Stimulated activated CD4-positive, alpha-beta T cell treated with anti-CD3 and anti-CD28 coated beads, Interleukin-1b, Interleukin-23, amount 100 ng/mL, for 24 hours (primary cell): ENCODE data around the gene SLC2A9.

Source experiments
- DNase-seq, 4 experiments: peaks; one replicate each; pipeline ENCODE4 v3.0.0-alpha.2; 2020; ENCODE audit warnings: low read depth in 4 of 4, low spot score in 1 of 4

The SLC2A9 gene

DNA sequence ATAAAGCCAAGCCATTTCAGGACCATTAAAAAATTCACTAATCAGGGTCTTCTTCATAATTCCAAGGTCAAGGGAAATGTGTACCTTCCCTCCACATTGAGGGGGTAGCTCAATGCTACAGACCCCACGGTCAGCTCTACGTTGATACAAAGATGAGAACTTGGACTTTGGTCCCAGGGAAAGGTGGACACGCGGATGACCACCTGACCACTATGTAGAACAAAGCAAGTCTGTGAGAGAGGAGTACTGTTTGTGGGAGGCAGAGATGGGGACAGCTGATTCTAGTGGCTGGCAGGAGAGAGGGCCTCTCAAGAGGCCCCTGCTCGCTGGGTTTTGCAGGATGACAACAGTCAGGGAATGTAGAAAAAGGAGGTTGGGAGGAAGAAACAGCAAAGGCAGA, 58.0 kb downstream of the SLC2A9 start:
- DNase-seq: no peak

DNA sequence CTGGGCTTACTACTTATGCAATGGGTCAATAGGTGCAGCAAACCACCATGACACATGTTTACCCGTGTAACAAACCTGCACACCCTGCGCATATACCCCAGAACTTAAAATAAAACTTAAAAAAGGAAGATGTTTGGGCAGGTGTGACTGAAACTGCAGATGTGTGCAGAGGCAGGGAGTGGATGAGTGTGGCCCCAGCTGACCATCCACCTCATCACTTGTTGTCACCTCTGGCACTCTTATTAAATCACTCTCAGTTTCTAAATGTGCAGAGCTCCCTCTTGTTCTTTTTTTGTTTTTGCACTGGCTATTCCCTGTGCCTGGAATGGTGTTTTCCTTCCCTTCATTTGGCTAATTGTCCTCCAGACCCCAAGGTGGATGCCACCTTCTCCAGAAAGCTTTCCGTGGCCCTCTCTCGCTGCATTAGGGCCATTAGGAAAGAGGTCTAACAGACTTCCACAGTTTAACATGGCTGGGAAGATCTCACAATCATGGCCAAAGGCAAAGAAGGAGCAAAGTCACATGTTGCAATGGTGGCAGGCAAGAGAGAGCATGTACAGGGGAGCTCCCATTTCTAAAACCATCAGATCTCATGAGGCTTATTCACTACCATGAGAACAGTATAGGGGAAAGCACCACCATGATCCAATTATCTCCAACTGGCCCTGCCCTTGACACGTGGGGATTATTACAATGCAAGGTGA, 58.5 kb downstream of the SLC2A9 start:
- DNase-seq: no peak

DNA sequence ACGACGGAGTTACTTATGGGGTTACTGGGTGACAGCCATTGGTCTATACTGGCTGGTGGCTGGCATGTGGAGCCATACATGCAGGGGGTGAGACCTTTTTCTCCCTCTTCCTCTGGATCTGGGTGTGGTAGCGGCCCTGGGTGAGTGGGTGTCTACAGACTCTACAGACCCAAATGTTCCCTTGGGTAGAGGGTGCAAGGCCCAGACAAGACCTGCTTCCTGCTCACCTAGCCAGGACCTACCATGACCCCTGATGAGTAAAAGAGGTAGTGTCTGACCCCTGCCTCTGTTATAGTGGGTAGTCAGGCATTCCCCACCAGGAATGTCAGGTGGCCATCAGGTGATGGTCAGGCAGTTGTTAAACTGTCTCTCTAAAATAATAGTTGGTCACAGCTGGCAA, 66.8 kb downstream of the SLC2A9 start:
- DNase-seq: no peak

DNA sequence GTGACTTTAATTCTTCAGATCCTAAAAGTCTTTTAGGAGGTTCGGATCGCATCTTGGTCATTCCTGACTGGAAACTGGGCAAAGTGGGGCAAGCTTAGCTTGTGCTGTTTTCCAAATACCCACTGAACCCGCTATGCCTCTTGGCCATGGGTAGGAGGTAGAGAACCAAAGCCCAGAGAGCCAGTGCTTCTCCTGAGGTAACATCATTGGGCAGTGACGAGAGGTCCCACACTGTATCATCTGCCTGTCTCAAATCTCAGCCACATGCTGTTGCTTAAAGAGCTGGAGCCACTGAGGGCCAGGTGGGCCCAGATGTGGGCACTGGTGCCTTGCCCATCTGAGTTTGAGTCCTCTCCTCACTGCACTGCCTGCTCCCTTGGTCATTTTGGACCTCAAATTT, 68.2 kb downstream of the SLC2A9 start:
- no peak for DNase-seq

DNA sequence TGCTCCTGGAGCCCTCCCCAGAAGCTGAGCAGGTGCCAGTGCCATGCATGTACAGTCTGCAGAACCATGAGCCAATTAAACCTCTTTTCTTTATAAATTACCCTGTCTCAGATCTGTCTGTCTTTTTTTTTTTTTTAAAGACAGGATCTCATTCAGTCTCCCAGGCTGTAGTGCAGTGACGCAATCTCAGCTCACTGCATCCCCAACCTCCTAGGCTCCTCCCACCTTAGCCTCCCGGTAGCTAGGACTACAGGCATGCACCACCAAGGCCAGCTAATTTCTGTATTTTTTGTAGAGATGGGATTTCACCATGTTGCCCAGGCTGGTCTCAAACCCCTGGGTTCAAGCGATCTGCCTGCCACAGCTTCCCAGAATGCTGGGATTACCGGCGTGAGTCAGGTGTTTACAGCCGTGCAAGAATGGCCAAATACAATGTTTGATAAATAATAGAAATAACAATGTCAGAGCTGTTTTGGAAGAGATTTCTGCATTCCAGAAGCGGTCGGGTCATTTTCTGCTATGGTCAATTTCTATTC, 68.8 kb downstream of the SLC2A9 start:
- no peak for DNase-seq

DNA sequence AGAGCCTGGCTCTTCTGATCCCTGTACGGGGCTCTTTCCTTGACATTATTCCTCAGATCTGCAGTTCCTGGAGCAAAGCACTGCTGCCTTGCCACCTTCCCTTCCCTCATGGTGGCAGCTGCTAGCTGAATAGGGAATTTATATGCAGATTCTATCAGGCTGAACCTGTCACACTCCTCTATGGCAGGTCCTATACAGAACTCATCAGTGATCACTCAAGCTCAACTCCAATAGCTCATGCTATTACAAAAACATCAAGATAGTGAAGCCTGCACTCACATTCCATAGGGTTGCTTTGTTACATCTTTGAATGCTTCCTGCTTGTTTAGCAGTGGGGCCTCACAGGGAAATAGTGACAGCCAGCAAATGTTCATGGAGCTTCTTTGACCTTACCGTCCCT, 71.7 kb downstream of the SLC2A9 start:
- no peak for DNase-seq

DNA sequence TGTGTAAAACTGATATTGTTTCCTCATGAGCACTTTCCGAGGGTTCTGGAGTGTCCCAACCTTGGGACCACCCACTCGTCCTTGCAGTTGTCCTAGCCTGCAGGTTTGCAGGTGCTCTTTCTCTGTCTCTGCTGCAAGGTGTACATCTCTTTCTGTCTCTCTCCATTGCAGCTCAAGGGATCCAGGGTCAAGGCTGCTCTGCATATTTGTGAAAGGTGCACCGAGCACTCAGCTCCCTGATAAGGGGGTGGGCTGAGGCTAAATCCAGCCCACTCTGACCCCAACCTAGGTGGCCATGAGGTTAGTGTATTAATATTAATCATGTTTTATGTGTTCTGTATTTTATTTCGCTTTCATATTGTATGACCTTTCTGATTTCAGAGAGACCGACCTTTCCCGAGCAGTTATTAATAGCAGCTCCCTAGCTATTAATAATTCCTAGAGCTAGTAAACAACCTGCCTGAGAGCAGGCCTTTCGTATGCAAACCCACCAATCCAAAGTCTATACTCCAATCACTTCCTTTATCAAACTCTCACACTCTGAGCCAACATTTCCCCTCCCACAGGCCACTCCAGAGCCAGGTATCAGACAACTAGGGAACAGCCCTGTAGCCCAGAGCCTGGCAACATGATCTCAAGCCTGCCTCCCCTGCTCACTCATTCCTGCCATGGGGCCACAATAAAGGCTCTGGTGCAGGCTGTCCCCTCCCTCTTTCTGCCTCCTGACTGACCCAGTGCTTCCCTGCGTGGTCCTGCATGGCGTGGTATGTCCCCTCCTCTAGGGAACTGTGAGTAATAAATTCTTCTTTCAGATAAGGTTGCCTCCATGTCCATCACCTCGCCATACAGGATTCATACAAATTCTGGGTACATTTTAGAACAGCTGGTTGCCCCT, 73.9 kb downstream of the SLC2A9 start:
- DNase-seq: no peak

DNA sequence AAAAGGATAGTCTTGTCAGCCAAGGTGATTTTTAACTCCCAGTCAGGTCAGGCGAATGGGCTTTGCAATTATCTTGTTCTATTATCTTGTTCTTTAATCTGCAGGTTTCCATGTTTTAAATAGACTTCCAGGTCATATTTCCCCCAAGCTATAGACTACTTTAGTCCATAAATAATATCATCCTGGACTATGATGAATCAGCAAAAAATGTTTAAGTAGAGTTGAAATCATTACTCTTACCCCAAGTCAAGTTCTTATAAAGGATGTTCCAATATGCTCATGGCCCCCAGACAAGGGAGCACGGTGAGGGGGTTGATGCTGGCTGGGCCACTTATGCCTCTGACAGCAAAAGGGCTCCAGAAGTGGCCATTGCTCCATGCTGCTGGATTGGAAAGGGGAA, 75.1 kb downstream of the SLC2A9 start:
- no peak for DNase-seq

DNA sequence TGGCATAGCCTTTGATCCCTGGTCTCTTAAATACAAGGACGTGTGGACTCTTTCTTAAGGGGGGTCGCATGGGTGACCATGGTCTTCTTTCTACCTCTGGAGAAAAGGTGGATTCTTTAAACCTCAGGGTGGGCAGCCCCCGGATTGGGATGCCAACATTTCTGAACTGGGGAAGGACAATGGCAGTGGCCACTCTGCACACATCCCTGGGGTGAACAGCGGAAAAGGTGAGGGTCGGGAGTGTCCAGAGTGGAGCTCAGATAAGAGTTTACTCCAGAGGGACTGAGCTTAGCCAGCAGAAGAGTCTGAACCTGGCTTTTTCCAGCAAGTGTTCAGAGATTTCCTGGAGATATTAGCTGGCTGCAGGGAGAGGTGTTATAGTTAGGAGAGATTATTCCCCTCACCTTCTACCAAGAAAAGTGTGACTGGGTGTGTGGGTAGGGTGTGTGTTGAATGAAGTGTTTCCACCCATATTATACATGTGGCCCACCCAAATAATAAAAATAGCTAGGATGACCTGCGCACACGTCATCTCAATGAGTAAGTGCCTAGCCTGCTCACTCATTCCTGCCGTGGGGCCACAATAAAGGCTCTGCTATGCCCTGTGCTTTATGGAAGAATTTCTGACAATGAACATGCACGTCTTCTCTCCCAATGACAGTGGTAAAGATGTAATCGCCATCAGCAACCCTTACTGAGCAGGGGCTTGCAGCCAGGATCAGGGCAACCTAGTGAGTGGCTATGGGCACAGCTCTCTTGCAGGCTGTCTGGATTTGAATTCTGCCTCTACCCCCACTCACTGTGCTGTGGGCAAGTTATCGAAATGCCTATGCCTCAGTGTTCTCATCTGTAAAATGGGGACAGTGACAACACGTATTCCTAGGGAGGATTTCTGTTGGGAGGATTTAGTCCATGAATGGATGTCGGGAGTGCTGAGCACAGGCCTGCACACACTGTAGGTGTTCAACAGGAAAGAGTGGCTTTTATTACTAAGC, 76.6 kb downstream of the SLC2A9 start:
- no peak for DNase-seq

DNA sequence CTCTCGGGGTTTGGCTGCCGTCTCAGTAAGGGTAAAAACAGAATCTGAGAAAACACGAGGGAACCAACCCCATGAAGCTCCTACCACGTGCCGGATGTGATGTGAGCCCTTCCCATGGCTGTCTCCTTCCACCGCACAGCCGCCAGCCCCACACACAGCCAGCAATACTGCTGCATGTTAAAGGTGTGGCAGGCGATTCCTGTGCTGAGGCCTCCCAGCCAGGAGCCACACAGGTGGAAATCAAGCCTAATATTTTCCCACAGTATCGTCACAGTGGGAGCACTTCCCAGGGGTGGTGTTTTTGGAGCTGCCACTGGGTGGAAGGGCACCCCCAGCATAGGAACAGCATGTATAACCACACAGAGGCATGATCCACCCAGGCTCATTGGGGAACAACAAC, 77.5 kb downstream of the SLC2A9 start:
- DNase-seq: no peak

DNA sequence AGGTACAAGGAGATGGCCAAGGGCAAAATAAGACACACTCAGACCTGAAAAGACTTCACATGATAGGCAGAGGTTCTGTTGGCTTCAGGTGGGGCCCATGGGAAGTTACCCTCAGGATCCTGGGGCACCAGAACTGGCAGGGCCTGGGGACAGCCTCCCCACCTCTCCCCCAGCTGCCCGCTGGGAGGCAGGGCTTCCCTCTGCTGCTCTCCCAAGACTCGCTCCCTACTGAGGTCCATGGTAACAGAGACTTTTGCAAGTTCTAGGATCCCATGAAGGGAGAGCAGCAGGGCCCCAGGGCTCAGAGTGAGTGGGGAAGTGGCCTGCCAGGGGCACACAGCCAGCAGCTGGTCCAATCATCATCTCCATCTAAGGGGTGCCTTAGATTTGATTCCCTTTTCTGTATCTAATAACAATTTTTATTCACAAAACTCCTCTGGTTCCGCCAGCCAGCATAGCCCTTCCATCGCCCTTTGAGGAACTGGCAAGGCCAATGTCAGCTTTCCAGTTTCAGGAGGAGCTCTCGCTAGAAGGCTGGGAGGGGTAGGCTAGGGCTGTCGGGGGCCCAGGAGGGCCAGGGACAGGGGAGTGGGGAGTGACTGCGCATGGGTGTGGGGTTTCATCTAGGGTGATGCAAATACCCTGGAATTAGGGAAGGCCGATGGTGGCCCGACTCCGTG, 78.2 kb downstream of the SLC2A9 start:
- no peak for DNase-seq

DNA sequence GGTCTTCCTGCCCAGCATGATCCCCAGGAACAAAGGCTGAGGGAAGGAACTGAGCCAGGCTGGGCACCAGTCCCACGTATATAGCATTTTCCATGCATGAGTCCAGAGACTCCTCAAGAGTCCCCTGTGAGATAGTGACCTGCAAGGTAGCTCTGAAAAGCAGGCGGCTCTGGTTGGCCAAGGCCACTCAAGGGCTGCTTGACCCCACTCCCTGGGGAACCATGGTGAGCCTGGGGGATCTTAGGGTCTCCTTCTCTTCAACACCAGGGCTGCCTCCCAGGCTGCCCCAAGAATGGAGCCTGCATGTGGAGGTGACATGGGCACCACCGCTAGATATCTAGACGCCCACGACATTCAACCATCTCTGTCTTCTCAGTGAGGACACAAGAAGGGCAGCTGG, 79.2 kb downstream of the SLC2A9 start:
- DNase-seq: no peak

DNA sequence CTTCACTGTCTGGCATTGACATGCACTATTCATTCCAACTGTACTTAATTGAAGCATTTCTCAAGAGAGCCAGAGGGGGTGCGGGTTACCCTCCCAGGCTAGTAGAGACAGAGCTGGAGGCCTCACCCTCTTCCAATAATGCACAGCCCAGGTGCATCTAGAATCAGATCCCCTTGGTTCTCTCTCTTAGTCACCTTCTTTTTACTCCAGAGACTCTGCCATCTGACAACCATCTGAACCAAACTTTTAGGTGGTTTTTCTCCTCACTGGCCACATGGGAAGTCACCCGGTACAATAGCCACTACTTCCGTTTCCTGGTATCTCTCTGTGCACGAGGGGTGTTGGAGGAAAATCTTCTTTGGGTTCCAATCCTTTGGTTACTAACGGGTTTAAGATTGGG, 81.3 kb downstream of the SLC2A9 start:
- no peak for DNase-seq

DNA sequence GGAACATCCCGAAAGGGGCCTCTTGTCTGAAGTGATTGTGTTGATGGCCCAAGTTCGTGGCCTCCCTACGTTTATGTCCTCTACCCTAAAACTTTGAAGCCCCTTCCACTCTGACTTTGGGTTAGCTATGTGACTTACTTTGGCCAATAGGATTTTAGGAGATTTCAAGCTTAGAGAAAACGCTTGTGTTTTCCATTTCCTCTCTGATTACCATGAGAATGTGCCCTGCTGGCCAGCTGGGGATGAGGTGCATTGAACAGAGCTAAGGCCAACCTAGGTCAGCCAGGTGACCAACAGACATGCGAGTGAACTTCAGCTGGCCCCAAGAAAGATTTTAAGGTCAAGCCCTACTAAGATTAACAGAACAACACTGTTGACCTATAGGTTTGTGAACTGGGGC, 82.4 kb downstream of the SLC2A9 start:
- no peak for DNase-seq

DNA sequence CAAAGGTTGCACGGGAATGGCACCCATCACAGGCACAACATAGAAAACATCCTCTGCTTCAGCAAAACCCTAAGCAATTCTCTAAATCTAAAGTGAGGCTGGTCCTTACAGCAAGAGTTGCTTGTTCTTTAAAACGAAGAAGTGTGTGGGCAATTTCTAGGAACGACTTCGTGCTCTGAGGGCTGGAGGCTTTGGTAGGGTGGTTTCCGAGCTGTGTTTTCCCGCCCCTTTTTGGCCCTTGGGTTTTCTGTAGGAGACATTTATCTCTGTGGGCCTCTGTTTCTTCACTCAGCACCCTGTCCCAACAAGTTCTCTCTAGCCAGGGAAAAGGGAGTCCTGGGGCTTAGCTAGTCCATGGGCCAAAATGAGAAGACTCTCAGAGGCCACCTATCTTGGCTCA, 84.2 kb downstream of the SLC2A9 start:
- no peak for DNase-seq

DNA sequence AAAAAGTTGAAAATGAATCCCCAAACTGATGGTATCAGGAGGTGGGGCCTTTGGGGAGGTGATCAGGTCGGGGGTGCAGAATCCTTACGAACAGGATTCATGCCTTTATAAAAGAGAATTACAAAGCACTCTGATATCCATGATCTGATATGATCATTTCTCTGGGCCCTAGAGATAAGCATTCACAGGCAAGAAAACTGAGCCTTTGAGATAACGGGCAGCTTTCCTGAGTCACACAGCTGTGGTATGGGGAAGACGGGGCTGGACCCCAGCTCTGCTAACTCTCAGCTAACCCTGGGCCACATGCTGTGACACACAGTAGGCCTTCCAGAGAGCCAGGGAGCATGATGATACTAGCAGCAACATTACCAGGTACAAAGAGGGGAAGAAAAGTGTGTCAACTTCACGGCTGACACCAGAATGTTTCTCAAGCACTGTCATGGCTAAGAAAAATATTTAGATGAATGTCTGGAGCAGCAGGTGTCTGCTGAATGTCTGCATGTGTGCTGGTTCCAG, 85.1 kb downstream of the SLC2A9 start:
- no peak for DNase-seq

DNA sequence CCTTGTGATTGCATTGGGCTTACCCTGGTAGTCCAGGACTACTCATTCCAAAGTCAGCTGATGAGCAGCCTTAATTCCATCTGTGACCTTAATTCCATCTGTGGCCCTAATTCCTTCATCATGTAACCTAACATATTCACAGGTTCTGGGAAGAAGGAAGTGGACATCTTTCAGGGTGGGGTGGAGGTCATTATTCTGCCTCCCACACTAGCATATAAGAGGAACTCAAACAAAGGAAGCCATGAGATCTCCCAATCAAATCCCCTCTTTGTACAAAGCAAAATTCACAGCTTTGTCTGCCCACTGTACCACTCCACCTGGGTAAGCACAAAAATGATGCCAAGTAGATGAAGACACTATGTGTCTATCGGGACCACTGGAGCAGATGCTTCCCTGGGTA, 87.3 kb downstream of the SLC2A9 start:
- no peak for DNase-seq

DNA sequence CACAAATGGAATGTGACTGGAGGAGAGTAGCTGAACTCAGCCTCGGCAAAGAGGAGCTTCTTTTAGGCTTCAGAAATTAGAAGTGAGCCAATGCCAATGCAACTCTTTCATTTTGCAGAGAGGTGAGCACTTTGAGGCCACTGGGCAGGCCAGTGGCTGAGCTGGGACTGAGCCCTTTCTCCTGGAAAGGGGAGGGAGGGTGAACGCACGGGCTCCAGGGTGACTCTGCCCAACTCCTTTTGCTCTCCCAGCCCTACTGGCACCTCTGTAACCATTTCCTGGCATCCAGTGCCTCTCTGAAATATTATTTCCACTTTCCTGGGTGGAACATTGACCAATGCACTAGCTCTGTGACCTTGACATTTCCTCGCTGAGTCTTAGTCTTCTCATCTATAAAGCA, 88.1 kb downstream of the SLC2A9 start:
- DNase-seq: no peak

DNA sequence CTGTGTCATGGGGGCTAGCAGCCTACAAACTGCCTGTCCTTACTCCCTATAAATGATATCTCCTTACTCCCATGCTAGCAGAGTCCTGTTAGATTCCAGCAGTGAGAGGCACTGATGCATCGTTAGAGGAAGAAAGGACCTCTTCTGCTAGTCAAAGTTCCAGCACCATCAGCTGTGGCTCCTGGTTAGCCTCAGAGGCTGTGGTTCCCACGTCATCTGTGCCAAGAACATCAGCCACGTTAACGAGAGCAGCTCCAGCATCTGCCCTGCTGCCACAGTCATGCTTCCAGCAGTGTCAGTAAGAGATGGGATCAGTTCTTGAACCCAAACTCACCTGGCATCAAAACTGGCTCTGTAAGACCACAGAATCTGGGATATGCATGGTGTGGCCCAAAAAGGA, 88.5 kb downstream of the SLC2A9 start:
- no peak for DNase-seq

DNA sequence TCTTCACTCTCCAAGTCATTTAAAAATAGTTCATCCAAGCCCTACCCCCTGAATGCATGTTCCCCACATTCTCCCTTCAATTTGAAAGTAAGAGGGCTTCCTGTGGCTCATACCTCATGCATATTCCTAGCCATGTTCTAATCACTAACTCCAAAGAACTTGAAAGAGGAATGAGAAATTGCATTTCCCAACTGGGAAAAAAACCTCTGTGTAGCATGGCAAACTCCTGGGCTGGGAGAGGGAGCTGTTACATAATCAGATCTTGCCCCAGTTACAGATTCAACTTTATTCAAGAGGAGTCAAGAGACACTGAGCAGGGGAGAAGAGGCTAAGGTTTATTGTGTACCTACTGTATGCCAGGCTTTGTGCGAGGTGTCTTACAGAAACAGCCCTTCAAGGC, 90.2 kb downstream of the SLC2A9 start:
- no peak for DNase-seq
